IPS-20b (cell line): Measurements from ENCODE around the gene PDE6H.
A peak's percentile ranks its signal among the peaks of the same experiment; 100 is the strongest.

Source experiments
- H3K27ac ChIP-seq: one replicate; pipeline ENCODE4 v1.5.1; 2013; ENCODE audit warnings: low read length
- H3K27me3 ChIP-seq: 2 replicates; pipeline ENCODE4 v1.6.1; 2013; ENCODE audit warnings: mild to moderate bottlenecking, low read length, inconsistent platforms; ENCODE audit not compliant: insufficient read depth
- H3K36me3 ChIP-seq: 2 replicates; pipeline ENCODE4 v1.6.1; 2013; ENCODE audit warnings: low read depth, mild to moderate bottlenecking, inconsistent platforms, low read length, moderate library complexity; ENCODE audit not compliant: insufficient read depth
- H3K4me1 ChIP-seq: 2 replicates; pipeline ENCODE4 v1.6.1; 2013; ENCODE audit warnings: mild to moderate bottlenecking, control low read depth, inconsistent platforms, low read length, moderate library complexity; ENCODE audit not compliant: insufficient read depth
- H3K4me3 ChIP-seq: 2 replicates; pipeline ENCODE4 v1.5.1; 2013; ENCODE audit warnings: mild to moderate bottlenecking, low read length, inconsistent platforms
- H3K9ac ChIP-seq: 2 replicates; pipeline ENCODE4 v1.6.1; 2013; ENCODE audit warnings: low read depth, mild to moderate bottlenecking, inconsistent platforms, low read length, moderate library complexity
- H3K9me3 ChIP-seq: 2 replicates; pipeline ENCODE4 v1.6.1; 2013; ENCODE audit warnings: mild to moderate bottlenecking, low read depth, low read length, inconsistent platforms; ENCODE audit not compliant: insufficient read depth

Gene PDE6H

GRCh38 chr12:14993537-14994266, 20.9 kb downstream of the PDE6H start:
- Histone ChIP-seq H3K4me1 (no peaks in the 10 kb centered on the region), H3K9me3 (no peaks in the 10 kb centered on the region), H3K4me3 (no peak overlapping the region), H3K36me3 (no peaks in the 10 kb centered on the region), H3K27ac (no peak overlapping the region), H3K9ac (no peak overlapping the region), H3K27me3 (no peaks in the 10 kb centered on the region)

GRCh38 chr12:14994610-14995009, 21.8 kb downstream of the PDE6H start:
- H3K27ac ChIP-seq, result no peak overlapping the region

GRCh38 chr12:14995583-14996425, 23.0 kb downstream of the PDE6H start:
- H3K4me3 ChIP-seq, result no peak overlapping the region
- no peaks in the 10 kb centered on the region for H3K9me3 ChIP-seq
- no peaks in the 10 kb centered on the region for H3K27me3 ChIP-seq
- H3K36me3 ChIP-seq, result no peaks in the 10 kb centered on the region
- H3K4me1 ChIP-seq, result no peaks in the 10 kb centered on the region
- H3K27ac ChIP-seq, result no peak overlapping the region
- H3K9ac ChIP-seq, result no peak overlapping the region

More at GRCh38 chr12:14994610-14995009, 21.8 kb downstream of the PDE6H start:
- Histone ChIP-seq H3K36me3 (no peaks in the 10 kb centered on the region), H3K4me3 (no peak overlapping the region), H3K27me3 (no peaks in the 10 kb centered on the region), H3K9me3 (no peaks in the 10 kb centered on the region), H3K9ac (no peak overlapping the region), H3K4me1 (no peaks in the 10 kb centered on the region)

- Histone ChIP-seq H3K27me3 (no peaks in the 10 kb centered on the region), H3K36me3 (no peaks in the 10 kb centered on the region), H3K4me3 (no peak overlapping the region), H3K9me3 (no peaks in the 10 kb centered on the region), H3K9ac (no peak overlapping the region), H3K4me1 (0 out of 2 replicates have a peak, but pooled peaks cover 5% of the 10 kb centered on the region), H3K27ac (no peak overlapping the region)
These were observed 25.2 kb downstream of the PDE6H start for GRCh38 chr12:14997998-14998397.

GRCh38 chr12:14999021-14999694, 26.3 kb downstream of the PDE6H start:
- H3K27ac ChIP-seq, result no peak overlapping the region
- 0 out of 2 replicates have a peak, but pooled peaks cover 5% of the 10 kb centered on the region for H3K4me1 ChIP-seq
- no peak overlapping the region for H3K4me3 ChIP-seq
- H3K9me3 ChIP-seq, result no peaks in the 10 kb centered on the region
- H3K27me3 ChIP-seq, result no peaks in the 10 kb centered on the region
- H3K9ac ChIP-seq, result no peak overlapping the region
- no peaks in the 10 kb centered on the region for H3K36me3 ChIP-seq

DNA sequence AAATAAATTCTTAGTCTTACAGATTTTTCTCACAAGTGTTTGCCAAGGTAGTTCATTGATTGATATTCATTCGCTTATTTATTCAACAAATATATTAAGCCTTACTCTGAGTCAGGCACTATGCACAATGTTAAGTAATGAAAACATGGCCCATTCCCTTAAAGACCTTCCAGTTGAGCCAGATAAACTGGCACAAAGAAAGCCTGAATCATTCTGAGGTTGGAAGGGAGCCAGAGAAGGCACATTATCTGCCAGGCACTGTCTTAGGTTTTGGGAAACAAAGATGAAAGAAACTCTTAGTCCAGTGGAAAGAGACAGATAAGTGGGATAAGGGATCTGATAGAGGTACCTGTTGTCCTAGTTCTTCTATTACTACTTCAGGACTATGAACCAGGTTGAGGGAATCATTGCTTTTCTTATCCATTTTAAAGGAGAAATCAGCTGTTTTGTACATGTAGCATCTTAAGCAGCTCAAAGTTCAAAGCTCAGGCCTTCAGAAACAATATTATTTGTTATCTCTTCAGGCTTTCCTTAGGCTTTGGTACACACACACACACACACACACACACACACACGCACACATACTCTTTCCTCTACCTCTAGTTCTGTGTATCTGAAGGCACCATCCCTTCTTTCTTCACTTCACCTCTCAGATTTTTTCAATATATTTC, 27.0 kb downstream of the PDE6H start:
- no peaks in the 10 kb centered on the region for H3K9me3 ChIP-seq
- no peak overlapping the region for H3K4me3 ChIP-seq
- no peaks in the 10 kb centered on the region for H3K36me3 ChIP-seq
- 0 out of 2 replicates have a peak, but pooled peaks cover 5% of the 10 kb centered on the region for H3K4me1 ChIP-seq
- H3K27ac ChIP-seq, result no peak overlapping the region
- no peak overlapping the region for H3K9ac ChIP-seq
- H3K27me3 ChIP-seq, result no peaks in the 10 kb centered on the region

DNA sequence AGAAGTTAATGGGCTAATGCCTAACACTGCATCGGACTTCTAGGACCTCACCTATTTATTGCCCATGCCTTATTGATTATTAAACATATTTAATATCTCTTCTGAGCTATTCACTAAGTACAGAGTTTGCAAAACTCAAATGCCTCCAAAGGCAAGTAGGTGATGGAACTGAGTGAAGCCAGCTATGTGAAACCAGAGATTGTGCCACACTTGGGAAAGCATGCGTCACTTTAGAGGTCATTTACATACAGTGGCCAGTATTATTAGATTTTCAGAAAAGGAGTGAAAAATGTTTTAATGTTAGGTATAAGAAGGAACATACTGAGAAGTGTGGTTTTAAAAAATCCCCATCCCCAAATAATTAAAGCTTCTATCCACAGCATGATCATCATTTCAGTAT, 27.7 kb downstream of the PDE6H start:
- Histone ChIP-seq H3K9me3 (no peaks in the 10 kb centered on the region), H3K27me3 (no peaks in the 10 kb centered on the region), H3K4me1 (0 out of 2 replicates have a peak, but pooled peaks cover 5% of the 10 kb centered on the region), H3K4me3 (no peak overlapping the region), H3K27ac (no peak overlapping the region), H3K36me3 (no peaks in the 10 kb centered on the region), H3K9ac (no peak overlapping the region)

- H3K9ac ChIP-seq, result peak overlapping the region; percentile 46; the same call in 1 of the 2 replicates
These were observed 29.0 kb downstream of the PDE6H start for GRCh38 chr12:15001733-15002382.

GRCh38 chr12:15004421-15004820, 31.6 kb downstream of the PDE6H start:
- Histone ChIP-seq H3K27ac (no peak overlapping the region), H3K9ac (no peak overlapping the region), H3K9me3 (no peaks in the 10 kb centered on the region), H3K4me1 (0 out of 2 replicates have a peak, but pooled peaks cover 5% of the 10 kb centered on the region), H3K4me3 (no peak overlapping the region), H3K36me3 (no peaks in the 10 kb centered on the region), H3K27me3 (no peaks in the 10 kb centered on the region)

More at GRCh38 chr12:15001733-15002382, 29.0 kb downstream of the PDE6H start:
- 0 out of 2 replicates have a peak, but pooled peaks cover 5% of the 10 kb centered on the region for H3K4me1 ChIP-seq
- no peaks in the 10 kb centered on the region for H3K36me3 ChIP-seq
- H3K9me3 ChIP-seq, result no peaks in the 10 kb centered on the region
- no peak overlapping the region for H3K4me3 ChIP-seq
- H3K27me3 ChIP-seq, result no peaks in the 10 kb centered on the region
- H3K27ac ChIP-seq, result no peak overlapping the region

DNA sequence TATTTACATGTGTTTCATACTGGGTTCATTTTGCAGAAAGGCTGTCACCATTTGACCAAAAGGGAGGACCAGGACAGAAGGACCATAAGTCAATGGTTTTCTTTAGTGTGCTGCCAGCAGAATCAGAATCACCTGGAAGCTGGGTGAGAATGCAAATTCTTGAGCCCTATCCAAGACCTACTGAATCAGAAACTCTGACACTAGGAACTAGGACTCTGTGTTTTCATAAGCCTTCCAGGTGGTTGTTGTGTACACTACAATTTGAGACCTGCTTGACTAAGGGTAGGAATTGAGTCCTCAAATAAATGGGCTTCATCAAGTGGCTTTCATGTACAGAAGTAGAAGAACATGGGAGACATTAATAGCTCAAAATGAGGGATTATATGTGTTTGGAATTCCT, 32.2 kb downstream of the PDE6H start:
- no peaks in the 10 kb centered on the region for H3K9me3 ChIP-seq
- no peaks in the 10 kb centered on the region for H3K36me3 ChIP-seq
- 0 out of 2 replicates have a peak, but pooled peaks cover 5% of the 10 kb centered on the region for H3K4me1 ChIP-seq
- H3K9ac ChIP-seq, result no peak overlapping the region
- H3K27me3 ChIP-seq, result no peaks in the 10 kb centered on the region
- H3K27ac ChIP-seq, result no peak overlapping the region
- H3K4me3 ChIP-seq, result no peak overlapping the region

- Histone ChIP-seq H3K36me3 (no peaks in the 10 kb centered on the region), H3K9me3 (no peaks in the 10 kb centered on the region), H3K27ac (no peak overlapping the region), H3K4me1 (no peaks in the 10 kb centered on the region), H3K9ac (no peak overlapping the region), H3K4me3 (no peak overlapping the region), H3K27me3 (no peaks in the 10 kb centered on the region)
These were observed 34.7 kb downstream of the PDE6H start for GRCh38 chr12:15007551-15007950.
